GM06990 (cell line): ENCODE measurements around the gene GATAD1.

Experiments used
- DNase-seq: peaks from one replicate; pipeline ENCODE4 v3.0.0-alpha.2; 2011; ENCODE audit not compliant: insufficient read length; ENCODE audit errors: extremely low read depth
- H3K27me3 ChIP-seq: replicated peaks from 2 replicates; pipeline ENCODE4 v1.6.0; 2011; ENCODE audit warnings: low read length; ENCODE audit not compliant: control insufficient read depth, insufficient read depth
- H3K36me3 ChIP-seq: 2 replicates; pipeline ENCODE4 v1.5.1; 2011; ENCODE audit warnings: low read length; ENCODE audit not compliant: control insufficient read depth, insufficient read depth
- H3K4me3 ChIP-seq: replicated peaks from 2 replicates; pipeline ENCODE4 v1.5.1; 2011; ENCODE audit warnings: low read depth, mild to moderate bottlenecking, control low read depth, low read length
- TF ChIP-seq, protein P1 (sequence below): IDR thresholded peaks from 2 replicates; pipeline ENCODE4 v1.5.1; 2011; ENCODE audit warnings: low read length, control low read depth, mild to moderate bottlenecking, inconsistent platforms; ENCODE audit not compliant: insufficient read depth, poor library complexity, severe bottlenecking

Gene GATAD1

DNA sequence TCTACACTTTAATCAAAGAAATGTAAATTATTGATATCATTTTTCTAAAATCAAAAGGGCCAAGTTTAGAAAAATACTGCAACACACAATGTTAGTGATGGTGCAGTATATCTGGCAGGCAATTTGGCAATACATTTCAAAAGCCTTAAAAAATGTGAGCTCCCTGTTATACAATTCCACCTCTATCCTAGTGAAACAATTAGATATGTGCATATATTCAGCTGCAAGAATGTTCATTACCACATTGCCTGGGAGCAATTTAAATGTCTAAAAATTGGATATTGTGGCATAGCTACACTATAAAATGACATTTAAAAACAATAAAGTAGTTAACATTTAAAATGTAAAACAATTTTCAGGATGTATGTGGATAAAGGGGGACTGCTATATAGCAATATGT is 40.5 kb downstream of the GATAD1 start:
- Histone ChIP-seq H3K36me3 (no peaks in the 10 kb centered on the region; the same call in 1 of the 2 replicates), H3K27me3 (no peaks in the 10 kb centered on the region), H3K4me3 (no peak overlapping the region)
- TF ChIP-seq, protein P1, sequence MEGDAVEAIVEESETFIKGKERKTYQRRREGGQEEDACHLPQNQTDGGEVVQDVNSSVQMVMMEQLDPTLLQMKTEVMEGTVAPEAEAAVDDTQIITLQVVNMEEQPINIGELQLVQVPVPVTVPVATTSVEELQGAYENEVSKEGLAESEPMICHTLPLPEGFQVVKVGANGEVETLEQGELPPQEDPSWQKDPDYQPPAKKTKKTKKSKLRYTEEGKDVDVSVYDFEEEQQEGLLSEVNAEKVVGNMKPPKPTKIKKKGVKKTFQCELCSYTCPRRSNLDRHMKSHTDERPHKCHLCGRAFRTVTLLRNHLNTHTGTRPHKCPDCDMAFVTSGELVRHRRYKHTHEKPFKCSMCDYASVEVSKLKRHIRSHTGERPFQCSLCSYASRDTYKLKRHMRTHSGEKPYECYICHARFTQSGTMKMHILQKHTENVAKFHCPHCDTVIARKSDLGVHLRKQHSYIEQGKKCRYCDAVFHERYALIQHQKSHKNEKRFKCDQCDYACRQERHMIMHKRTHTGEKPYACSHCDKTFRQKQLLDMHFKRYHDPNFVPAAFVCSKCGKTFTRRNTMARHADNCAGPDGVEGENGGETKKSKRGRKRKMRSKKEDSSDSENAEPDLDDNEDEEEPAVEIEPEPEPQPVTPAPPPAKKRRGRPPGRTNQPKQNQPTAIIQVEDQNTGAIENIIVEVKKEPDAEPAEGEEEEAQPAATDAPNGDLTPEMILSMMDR: no peak
- DNase-seq: no peak

DNA sequence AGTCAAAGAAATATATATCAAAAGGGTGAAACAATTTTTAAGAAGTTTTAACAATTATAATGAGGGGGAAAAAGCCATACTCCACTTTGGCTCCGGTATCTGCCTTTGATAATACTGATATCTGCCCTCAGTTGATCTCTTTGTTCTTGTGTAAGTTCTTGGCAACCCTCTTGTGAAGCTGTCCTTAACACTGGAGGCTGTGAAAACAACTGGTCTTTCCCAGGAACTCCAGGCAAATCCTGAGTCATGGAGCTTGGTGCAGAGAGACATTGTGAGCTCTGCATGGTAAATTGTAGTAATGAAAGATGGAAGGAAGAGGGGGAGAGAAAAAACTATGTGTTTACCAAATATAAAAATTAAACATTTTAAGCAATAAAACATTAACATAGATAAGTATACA is 42.4 kb downstream of the GATAD1 start:
- no peak for DNase-seq
- Histone ChIP-seq H3K27me3 (no peaks in the 10 kb centered on the region), H3K36me3 (no peaks in the 10 kb centered on the region; the same call in 1 of the 2 replicates), H3K4me3 (no peak overlapping the region)
- TF ChIP-seq, protein P1: no peak

DNA sequence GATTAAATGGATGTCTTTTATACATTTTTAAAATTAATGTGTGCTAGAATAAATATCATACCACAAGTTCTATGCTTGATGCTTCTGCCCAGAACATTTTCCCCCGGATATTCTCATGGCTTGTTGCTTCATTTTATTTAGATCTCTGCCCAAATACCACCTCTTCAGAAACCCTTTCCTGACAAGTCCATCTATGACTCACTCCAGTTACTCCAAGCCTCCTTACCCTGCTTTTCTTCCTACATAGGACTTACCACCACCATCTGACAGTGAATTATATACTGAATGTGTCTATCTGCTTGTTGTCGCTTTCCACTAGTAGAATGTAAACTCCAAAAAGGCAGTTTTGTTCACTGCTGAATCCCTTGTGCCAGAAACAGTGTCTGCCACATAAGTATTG is 49.6 kb downstream of the GATAD1 start:
- Histone ChIP-seq H3K27me3 (no peaks in the 10 kb centered on the region), H3K4me3 (no peak overlapping the region), H3K36me3 (no peaks in the 10 kb centered on the region; the same call in none of the 2 replicates)
- no peak for DNase-seq
- TF ChIP-seq, protein P1: no peak

DNA sequence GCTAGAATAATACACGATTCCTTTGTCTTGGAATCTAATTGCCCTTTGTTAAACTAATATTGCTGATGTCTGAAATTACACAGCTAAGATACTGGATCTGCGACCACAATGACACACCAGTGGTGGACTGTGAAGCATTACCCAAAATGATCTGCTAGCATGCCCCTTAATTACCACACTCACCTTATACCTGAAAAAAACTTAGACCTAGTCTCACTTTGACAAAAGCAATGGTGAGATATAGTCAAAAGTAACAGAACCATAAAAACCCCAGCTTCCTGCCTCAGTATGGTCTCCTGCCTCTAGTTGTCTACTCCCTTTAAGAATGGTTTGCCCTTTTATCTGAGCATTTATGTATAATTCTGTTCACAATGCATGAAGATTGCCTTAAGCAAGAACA is 51.3 kb downstream of the GATAD1 start:
- no peaks in the 10 kb centered on the region; the same call in none of the 2 replicates for H3K36me3 ChIP-seq
- no peak overlapping the region for H3K4me3 ChIP-seq
- H3K27me3 ChIP-seq: no peaks in the 10 kb centered on the region
- no peak for DNase-seq
- TF ChIP-seq, protein P1: no peak

DNA sequence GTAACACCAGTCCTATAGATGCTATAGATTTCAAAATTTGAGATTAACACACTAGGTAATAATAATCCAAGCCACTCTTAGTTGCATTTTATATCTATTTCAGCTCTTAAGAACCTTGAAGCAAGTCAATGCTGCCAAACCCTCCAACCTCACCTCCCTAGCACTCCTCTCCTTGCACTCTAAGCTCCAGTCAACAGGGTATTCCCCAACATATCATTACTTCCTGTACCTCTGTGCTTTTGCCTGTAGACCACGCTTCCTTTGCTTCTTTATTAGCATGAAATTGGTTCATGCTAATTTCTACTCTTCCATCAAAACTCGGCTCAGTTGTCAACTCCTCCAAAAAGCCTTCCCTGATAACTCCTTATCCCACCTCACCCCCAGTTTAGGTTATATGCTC is 56.5 kb downstream of the GATAD1 start:
- no peak overlapping the region for H3K4me3 ChIP-seq
- no peaks in the 10 kb centered on the region for H3K27me3 ChIP-seq
- TF ChIP-seq, protein P1: no peak
- DNase-seq: no peak
- no peaks in the 10 kb centered on the region; the same call in none of the 2 replicates for H3K36me3 ChIP-seq

DNA sequence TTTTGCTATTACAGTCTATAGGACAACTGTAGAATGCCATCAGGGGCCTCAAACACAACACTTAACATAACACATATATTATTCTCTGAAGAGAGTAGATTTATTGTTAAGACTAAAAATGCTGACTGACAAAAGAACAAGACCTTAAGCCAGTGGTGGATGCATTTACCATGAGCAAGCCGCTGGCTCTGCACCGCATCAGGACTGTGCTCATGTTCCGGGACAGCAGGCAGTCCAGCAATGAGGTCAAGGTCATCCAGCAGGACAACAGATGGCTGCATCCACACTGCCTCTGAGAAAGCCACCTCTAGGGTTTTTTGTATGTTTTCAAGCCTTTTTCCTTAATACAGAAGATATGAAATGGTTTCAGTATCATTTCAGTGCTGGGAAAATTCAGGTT is 57.3 kb downstream of the GATAD1 start:
- no peak overlapping the region for H3K4me3 ChIP-seq
- DNase-seq: no peak
- no peaks in the 10 kb centered on the region for H3K27me3 ChIP-seq
- TF ChIP-seq, protein P1: no peak
- H3K36me3 ChIP-seq: no peaks in the 10 kb centered on the region; the same call in none of the 2 replicates
